NCI-H2196 treated with DMSO at 0.1 percent for 48 hours (cell line): ENCODE measurements around the gene CEMIP2.

Experiments used
- DNase-seq: peaks from one replicate; lab custom pipeline; 2025; ENCODE audit not compliant: unreplicated experiment; lab: John Stamatoyannopoulos, UW

Gene CEMIP2

GRCh38 chr9:71655141-71655540 lies 113.2 kb downstream of the CEMIP2 start:
- no peak for DNase-seq

GRCh38 chr9:71652480-71652879 lies 115.8 kb downstream of the CEMIP2 start:
- DNase-seq: no peak

GRCh38 chr9:71648453-71648852 lies 119.9 kb downstream of the CEMIP2 start:
- DNase-seq: no peak

GRCh38 chr9:71647094-71647591 lies 121.2 kb downstream of the CEMIP2 start:
- no peak for DNase-seq

GRCh38 chr9:71646131-71646530 lies 122.2 kb downstream of the CEMIP2 start:
- no peak for DNase-seq

GRCh38 chr9:71644819-71645362 lies 123.4 kb downstream of the CEMIP2 start:
- DNase-seq: no peak

GRCh38 chr9:71643330-71643729 lies 125.0 kb downstream of the CEMIP2 start:
- DNase-seq: no peak

- no peak for DNase-seq
Measured at GRCh38 chr9:71642056-71642455, 126.3 kb downstream of the CEMIP2 start.

GRCh38 chr9:71638627-71639026 lies 129.7 kb downstream of the CEMIP2 start:
- no peak for DNase-seq

- DNase-seq: no peak
Measured at GRCh38 chr9:71637926-71638325, 130.4 kb downstream of the CEMIP2 start.

- no peak for DNase-seq
Measured at GRCh38 chr9:71637375-71637774, 130.9 kb downstream of the CEMIP2 start.

- DNase-seq: no peak
Measured at GRCh38 chr9:71636143-71636839, 132.0 kb downstream of the CEMIP2 start.

GRCh38 chr9:71634752-71635151 lies 133.6 kb downstream of the CEMIP2 start:
- no peak for DNase-seq
